GM12865 (cell line): Measurements from ENCODE around the gene CHN1.

ENCODE experiments used
- DNase-seq: peaks from one replicate; pipeline ENCODE4 v3.0.0; 2010; ENCODE audit warnings: low read depth
- H3K4me3 ChIP-seq: 2 replicates; pipeline ENCODE4 v1.5.1; 2011; ENCODE audit warnings: mild to moderate bottlenecking, low read depth, low read length, control low read depth
- CTCF ChIP-seq: IDR thresholded peaks from 2 replicates; pipeline ENCODE4 v1.5.1; 2011; ENCODE audit warnings: low read length, control low read depth, low read depth, inconsistent platforms; ENCODE audit not compliant: insufficient read depth; ENCODE audit errors: missing control alignments

The CHN1 gene

GRCh38 chr2:174846941-174847938 lies 157.9 kb downstream of the CHN1 start:
- H3K4me3 ChIP-seq: no peak overlapping the region
- TF ChIP-seq CTCF: no peak

GRCh38 chr2:174846218-174846617 lies 159.0 kb downstream of the CHN1 start:
- DNase-seq: no peak
- no peak for TF ChIP-seq CTCF

More at GRCh38 chr2:174846941-174847938, 157.9 kb downstream of the CHN1 start:
- no peak for DNase-seq

GRCh38 chr2:174844295-174844708 lies 160.9 kb downstream of the CHN1 start:
- no peak overlapping the region for H3K4me3 ChIP-seq
- TF ChIP-seq CTCF: no peak
- DNase-seq: no peak

More at GRCh38 chr2:174846218-174846617, 159.0 kb downstream of the CHN1 start:
- H3K4me3 ChIP-seq: no peak overlapping the region

- no peak for TF ChIP-seq CTCF
- DNase-seq: no peak
Observed at GRCh38 chr2:174842496-174842895, 162.7 kb downstream of the CHN1 start.

GRCh38 chr2:174841936-174842335 lies 163.2 kb downstream of the CHN1 start:
- DNase-seq: no peak
- TF ChIP-seq CTCF: no peak
- no peak overlapping the region for H3K4me3 ChIP-seq

More at GRCh38 chr2:174842496-174842895, 162.7 kb downstream of the CHN1 start:
- no peak overlapping the region for H3K4me3 ChIP-seq

GRCh38 chr2:174841350-174841749 lies 163.8 kb downstream of the CHN1 start:
- no peak for TF ChIP-seq CTCF
- no peak overlapping the region for H3K4me3 ChIP-seq
- DNase-seq: no peak

GRCh38 chr2:174840436-174840835 lies 164.7 kb downstream of the CHN1 start:
- no peak for TF ChIP-seq CTCF
- DNase-seq: no peak
- no peak overlapping the region for H3K4me3 ChIP-seq
